GM21360 (cell line): ENCODE data around the gene ARMC5.
A peak's percentile ranks its signal among the peaks of the same experiment; 100 is the strongest.
"Not testable (repeated sequence)": the region's sequence is repeated elsewhere in the genome, so short reads cannot be mapped to it uniquely, and the experiment has no call there.

ENCODE experiments used
- ATAC-seq: cut with Tn5 transposase; IDR thresholded peaks from one replicate; pipeline ENCODE4 v1.9.1; 2021; ENCODE audit warnings: mild to moderate bottlenecking, moderate library complexity; ENCODE audit not compliant: unreplicated experiment

ARMC5 gene

GRCh38 chr16:31430380-31431052 is 28.8 kb upstream of the ARMC5 start:
- ATAC-seq, result no peak

- ATAC-seq, result no peak
These were observed 23.7 kb upstream of the ARMC5 start for GRCh38 chr16:31435341-31436220.

GRCh38 chr16:31436221-31437045 is 22.9 kb upstream of the ARMC5 start:
- ATAC-seq, result no peak

- ATAC-seq, result no peak
These were observed 20.9 kb upstream of the ARMC5 start for GRCh38 chr16:31438414-31438813.

- ATAC-seq, result not testable (repeated sequence)
These were observed 20.3 kb upstream of the ARMC5 start for GRCh38 chr16:31439023-31439422.

- no peak for ATAC-seq
These were observed 19.8 kb upstream of the ARMC5 start for GRCh38 chr16:31439519-31439918.

- ATAC-seq, result no peak
These were observed 18.7 kb upstream of the ARMC5 start for GRCh38 chr16:31440516-31441184.

GRCh38 chr16:31441956-31442355 is 17.3 kb upstream of the ARMC5 start:
- ATAC-seq, result no peak

- ATAC-seq, result not testable (repeated sequence)
These were observed 13.4 kb upstream of the ARMC5 start for GRCh38 chr16:31445931-31446330.

GRCh38 chr16:31451201-31451600 is 8.1 kb upstream of the ARMC5 start:
- no peak for ATAC-seq

GRCh38 chr16:31451681-31452351 is 7.5 kb upstream of the ARMC5 start:
- ATAC-seq, result no peak

- ATAC-seq, result no peak
These were observed 6.6 kb upstream of the ARMC5 start for GRCh38 chr16:31452631-31453106.

- ATAC-seq, result no peak
These were observed 5.8 kb upstream of the ARMC5 start for GRCh38 chr16:31453255-31454204.

GRCh38 chr16:31455601-31456314 is 3.5 kb upstream of the ARMC5 start:
- no peak for ATAC-seq

- no peak for ATAC-seq
These were observed 2.3 kb upstream of the ARMC5 start for GRCh38 chr16:31456988-31457360.

GRCh38 chr16:31458073-31458843 is 1.0 kb upstream of the ARMC5 start:
- peak; percentile 2 for ATAC-seq

- peak; percentile 70 for ATAC-seq
These were observed 633 bp downstream of the ARMC5 start for GRCh38 chr16:31459687-31460581.
